CD4-positive, alpha-beta T cell (primary cell): ENCODE data around the gene PDE8B. TPM values are rescaled to one million over a fixed set of nuclear protein-coding genes. Genes with fewer than 3 reads are reported as not detected.

ENCODE experiments used
- ATAC-seq: fragments of 200-7000 bp; cut with Tn5 transposase; one replicate; pipeline ENCODE4 v1.10.0; 2022; ENCODE audit warnings: mild to moderate bottlenecking; ENCODE audit not compliant: poor library complexity
- CTCF ChIA-PET: fragments of 350-600 bp; sonication (Branson Sonifier 250); formaldehyde crosslinking; loops from one replicate; lab custom pipeline; 2021; ENCODE audit warnings: antibody characterized with exemption, inconsistent platforms; lab: Charles Lee
- POLR2A ChIA-PET: fragments of 350-600 bp; sonication (Branson Sonifier 250); formaldehyde crosslinking; loops from one replicate; lab custom pipeline; 2021; ENCODE audit warnings: antibody characterized with exemption, inconsistent platforms; lab: Charles Lee
- DNase-seq, 14 experiments: peaks; one replicate each; pipeline ENCODE4 v3.0.0-alpha.2; 2013 to 2020; ENCODE audit warnings: mixed read lengths in 2 of 14
- H3K27ac ChIP-seq, 2 donors: one replicate each; pipeline versions ENCODE4 v1.5.1 to v1.7.0; 2013; ENCODE audit warnings: low read length in 2 of 2, low read depth in 1 of 2, mild to moderate bottlenecking in 1 of 2
- H3K27me3 ChIP-seq, 2 experiments: 1 replicate in 1 of 2; 2 replicates in 1 of 2; pipeline versions ENCODE4 v1.6.1 to v1.7.0; 2013; ENCODE audit warnings: low read length in 2 of 2, control low read depth in 1 of 2, mild to moderate bottlenecking in 1 of 2, moderate library complexity in 1 of 2; ENCODE audit not compliant: insufficient read depth in 2 of 2, control insufficient read depth in 1 of 2
- H3K36me3 ChIP-seq: one replicate; pipeline ENCODE4 v1.6.1; 2013; ENCODE audit warnings: low read length, control low read depth; ENCODE audit not compliant: insufficient read depth
- H3K4me1 ChIP-seq: one replicate; pipeline ENCODE4 v1.6.1; 2013; ENCODE audit warnings: low read length, control low read depth; ENCODE audit not compliant: insufficient read depth
- H3K4me3 ChIP-seq: one replicate; pipeline ENCODE4 v1.5.1; 2013; ENCODE audit warnings: mild to moderate bottlenecking, low read length, moderate library complexity
- H3K9me3 ChIP-seq, 2 experiments: 1 replicate in 1 of 2; 2 replicates in 1 of 2; pipeline versions ENCODE4 v1.6.1 to v1.7.0; 2013; ENCODE audit warnings: low read length in 2 of 2, mild to moderate bottlenecking in 2 of 2, control low read depth in 1 of 2, moderate library complexity in 1 of 2; ENCODE audit not compliant: control insufficient read depth in 1 of 2, insufficient read depth in 1 of 2
- H3K27ac Mint-ChIP-seq: one replicate; pipeline ENCODE4 v1.8.0; 2020; ENCODE audit warnings: mixed read lengths
- H3K27me3 Mint-ChIP-seq: one replicate; pipeline ENCODE4 v1.8.0; 2021; ENCODE audit warnings: mixed read lengths
- H3K36me3 Mint-ChIP-seq: one replicate; pipeline ENCODE4 v1.8.0; 2021; ENCODE audit warnings: low read depth, mixed read lengths
- H3K4me1 Mint-ChIP-seq: one replicate; pipeline ENCODE4 v1.8.0; 2021; ENCODE audit warnings: low read depth, mixed read lengths
- H3K4me3 Mint-ChIP-seq: one replicate; pipeline ENCODE4 v1.8.0; 2020; ENCODE audit warnings: mild to moderate bottlenecking, mixed read lengths
- H3K9me3 Mint-ChIP-seq: one replicate; pipeline ENCODE4 v1.8.0; 2020; ENCODE audit warnings: mixed read lengths
- CTCF ChIP-seq: fragments of 200-600 bp; IDR thresholded peaks from one replicate; pipeline ENCODE4 v1.8.0; 2022; ENCODE audit warnings: antibody characterized with exemption, mild to moderate bottlenecking
- intact Hi-C, 2 experiments: fragments of 100-400 bp; cut with DNase I in 1 of 2; cut with micrococcal nuclease in 1 of 2; formaldehyde crosslinking; loops; one replicate each; pipeline versions ENCODE4 v1.15.1 to v1.9.0; 2023 to 2025; cut with DNase I, micrococcal nuclease
- total RNA-seq, 174 experiments: library from RNA in 2 of 174; stranded (reverse) in 2 of 174; gene quantifications; one replicate each; pipeline ENCODE4 v1.2.3 and lab custom pipeline; 2021 to 2026

Gene PDE8B
- total RNA-seq, 2 experiments from 2014 or later = 0.22 to 0.27 TPM

GRCh38 chr5:77391240-77391765 lies 180.8 kb downstream of the PDE8B start:
- POLR2A ChIA-PET = no interaction called here
- Mint-ChIP-seq H3K27me3 (no peaks in the 10 kb centered on the region), H3K4me1 (no peaks in the 10 kb centered on the region), H3K9me3 (no peaks in the 10 kb centered on the region), H3K36me3 (no peaks in the 10 kb centered on the region), H3K4me3 (no peak overlapping the region), H3K27ac (no peak overlapping the region)
- H3K9me3 ChIP-seq = no peaks in the 10 kb centered on the region
- no peak for TF ChIP-seq CTCF
- peaks cover 0 to 3% of the 10 kb centered on the region in 2 experiments for H3K27me3 ChIP-seq
- H3K4me3 ChIP-seq = no peak overlapping the region
- ATAC-seq = no peak
- CTCF ChIA-PET = no interaction called here
- H3K4me1 ChIP-seq = no peaks in the 10 kb centered on the region
- no peak for DNase-seq
- H3K27ac ChIP-seq = no peak overlapping the region
- H3K36me3 ChIP-seq = no peaks in the 10 kb centered on the region
- intact Hi-C loops = no loop called here

- no peak for TF ChIP-seq CTCF
- Histone ChIP-seq H3K27ac (no peak overlapping the region), H3K9me3 (no peaks in the 10 kb centered on the region), H3K36me3 (no peaks in the 10 kb centered on the region), H3K4me1 (no peaks in the 10 kb centered on the region), H3K4me3 (no peak overlapping the region), H3K27me3 (peaks cover 0 to 3% of the 10 kb centered on the region in 2 experiments)
- intact Hi-C loops = no loop called here
- Mint-ChIP-seq H3K36me3 (no peaks in the 10 kb centered on the region), H3K4me3 (no peak overlapping the region), H3K4me1 (no peaks in the 10 kb centered on the region), H3K9me3 (no peaks in the 10 kb centered on the region), H3K27me3 (no peaks in the 10 kb centered on the region), H3K27ac (no peak overlapping the region)
- POLR2A ChIA-PET = no interaction called here
- DNase-seq (no peak), ATAC-seq (no peak)
- CTCF ChIA-PET = no interaction called here
Measured at GRCh38 chr5:77394064-77394715, 183.7 kb downstream of the PDE8B start.

GRCh38 chr5:77396017-77396416 lies 185.5 kb downstream of the PDE8B start:
- Histone ChIP-seq H3K4me3 (no peak overlapping the region), H3K36me3 (no peaks in the 10 kb centered on the region), H3K9me3 (no peaks in the 10 kb centered on the region), H3K27ac (no peak overlapping the region), H3K27me3 (peaks cover 0 to 3% of the 10 kb centered on the region in 2 experiments), H3K4me1 (no peaks in the 10 kb centered on the region)
- Mint-ChIP-seq H3K27ac (no peak overlapping the region), H3K27me3 (no peaks in the 10 kb centered on the region), H3K4me1 (no peaks in the 10 kb centered on the region), H3K36me3 (no peaks in the 10 kb centered on the region), H3K4me3 (no peak overlapping the region), H3K9me3 (no peaks in the 10 kb centered on the region)
- intact Hi-C loops = no loop called here
- DNase-seq (no peak), ATAC-seq (no peak)
- POLR2A ChIA-PET = no interaction called here
- CTCF ChIA-PET = no interaction called here
- no peak for TF ChIP-seq CTCF
